ENCODE measurements around the gene EBF4. TPM values are rescaled to one million over a fixed set of nuclear protein-coding genes. Genes with fewer than 3 reads are reported as not detected.
"Not testable (repeated sequence)": the region's sequence is repeated elsewhere in the genome, so short reads cannot be mapped to it uniquely, and the experiment has no call there.

The EBF4 gene
- total RNA-seq, 1 donor from 2014 or later: 11.8 TPM

- FAIRE-seq (no peak), DNase-seq (ENCODE audit: low spot score in 2 of 2) (peak; percentile 79 to 92)
Measured at GRCh38 chr20:2663887-2664719, 28.5 kb upstream of the EBF4 start, which contains the start of gene IDH3B. IDH3B (minus strand) TSS chr20:2664216; CDS start chr20:2664188, 28 bp downstream.

GRCh38 chr20:2671977-2672376, 20.6 kb upstream of the EBF4 start:
- FAIRE-seq (no peak), DNase-seq (ENCODE audit: low spot score in 2 of 2) (no peak)

- FAIRE-seq: no peak
- no peak for DNase-seq (ENCODE audit: low spot score in 2 of 2)
Measured at GRCh38 chr20:2672446-2672845, 20.1 kb upstream of the EBF4 start.

- no peak for DNase-seq (ENCODE audit: low spot score in 2 of 2)
- FAIRE-seq: no peak
Measured at GRCh38 chr20:2673453-2673852, 19.1 kb upstream of the EBF4 start.

GRCh38 chr20:2680046-2680445, 12.5 kb upstream of the EBF4 start:
- FAIRE-seq: no peak
- DNase-seq (ENCODE audit: low spot score in 2 of 2): no peak

- not testable (repeated sequence) for FAIRE-seq; DNase-seq (ENCODE audit: low spot score in 2 of 2)
Measured at GRCh38 chr20:2682040-2682439, 10.5 kb upstream of the EBF4 start.

GRCh38 chr20:2684817-2685216, 7.8 kb upstream of the EBF4 start:
- FAIRE-seq; DNase-seq (ENCODE audit: low spot score in 2 of 2): not testable (repeated sequence)

GRCh38 chr20:2687514-2687913, 5.1 kb upstream of the EBF4 start:
- no peak for DNase-seq (ENCODE audit: low spot score in 2 of 2)
- FAIRE-seq: no peak

- FAIRE-seq: no peak
- DNase-seq (ENCODE audit: low spot score in 2 of 2): peak; percentile 42 to 57
Measured at GRCh38 chr20:2688041-2688591, 4.5 kb upstream of the EBF4 start.

- DNase-seq (ENCODE audit: low spot score in 2 of 2) (no peak), FAIRE-seq (no peak)
Measured at GRCh38 chr20:2690213-2690612, 2.4 kb upstream of the EBF4 start.

GRCh38 chr20:2690718-2691117, 1.9 kb upstream of the EBF4 start:
- DNase-seq (ENCODE audit: low spot score in 2 of 2) (no peak), FAIRE-seq (no peak)

- FAIRE-seq: no peak
Measured at GRCh38 chr20:2691127-2691526, 1.5 kb upstream of the EBF4 start.

GRCh38 chr20:2691663-2692035, 931 bp upstream of the EBF4 start:
- DNase-seq (ENCODE audit: low spot score in 2 of 2) (no peak), FAIRE-seq (no peak)

More at GRCh38 chr20:2691127-2691526, 1.5 kb upstream of the EBF4 start:
- DNase-seq (ENCODE audit: low spot score in 2 of 2): no peak

GRCh38 chr20:2692886-2693285, 306 bp downstream of the EBF4 start:
- FAIRE-seq (no peak), DNase-seq (ENCODE audit: low spot score in 2 of 2) (no peak)

- FAIRE-seq (no peak), DNase-seq (ENCODE audit: low spot score in 2 of 2) (peak; percentile 90)
Measured at GRCh38 chr20:2693286-2694007, 867 bp downstream of the EBF4 start.

- DNase-seq (ENCODE audit: low spot score in 2 of 2) (peak in 1 of 2 donors; percentile 35), FAIRE-seq (no peak)
Measured at GRCh38 chr20:2694008-2694471, 1.5 kb downstream of the EBF4 start.

- no peak for DNase-seq (ENCODE audit: low spot score in 2 of 2)
- FAIRE-seq: no peak
Measured at GRCh38 chr20:2694519-2694918, 1.9 kb downstream of the EBF4 start.

- DNase-seq (ENCODE audit: low spot score in 2 of 2): no peak
- no peak for FAIRE-seq
Measured at GRCh38 chr20:2695206-2695983, 2.8 kb downstream of the EBF4 start.

GRCh38 chr20:2695984-2696525, 3.5 kb downstream of the EBF4 start:
- not testable (repeated sequence) for DNase-seq (ENCODE audit: low spot score in 2 of 2); FAIRE-seq

GRCh38 chr20:2696646-2697045, 4.1 kb downstream of the EBF4 start:
- no peak for FAIRE-seq
- no peak for DNase-seq (ENCODE audit: low spot score in 2 of 2)

Measured in frontal cortex (tissue), 4 donors.